GM19324 (cell line): Measurements from ENCODE around the gene FRMD4A.
"Not testable (repeated sequence)": the region's sequence is repeated elsewhere in the genome, so short reads cannot be mapped to it uniquely, and the experiment has no call there.

ENCODE experiments used
- ATAC-seq: cut with Tn5 transposase; IDR thresholded peaks from one replicate; pipeline ENCODE4 v1.9.1; 2021; ENCODE audit warnings: mild to moderate bottlenecking, moderate library complexity; ENCODE audit not compliant: unreplicated experiment, low FRiP score

Gene FRMD4A

DNA sequence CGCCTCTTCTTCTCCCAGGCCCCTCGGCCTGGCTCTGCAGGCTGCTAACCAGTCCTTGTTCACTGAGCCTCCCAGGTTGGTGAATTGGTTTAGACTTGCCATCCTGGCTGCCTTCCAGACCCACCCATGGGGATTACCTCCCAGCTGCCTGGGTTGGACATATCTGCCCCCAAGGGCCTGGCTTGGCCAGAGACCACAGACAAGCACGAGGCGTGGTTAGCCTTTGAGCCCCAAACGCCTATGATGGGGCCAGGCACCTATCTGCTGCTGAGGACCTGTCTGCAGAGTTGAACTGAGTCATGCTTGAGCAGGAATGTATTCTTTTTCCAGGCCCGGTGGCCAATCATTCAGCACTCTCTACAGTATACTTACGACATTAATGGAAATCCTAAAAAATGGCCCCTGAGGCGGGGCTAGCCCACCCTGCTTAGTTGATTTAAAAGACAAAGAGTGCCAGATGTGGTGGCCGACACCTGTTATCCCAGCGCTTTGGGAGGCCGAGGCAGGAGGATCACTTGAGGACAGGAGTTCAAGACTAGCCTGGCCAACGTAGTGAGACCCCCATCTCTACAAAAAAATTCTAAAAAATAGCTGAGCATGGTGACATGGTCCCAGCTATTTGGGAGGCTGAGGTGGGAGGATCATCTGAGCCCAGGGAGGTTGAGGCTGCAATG lies 361.5 kb downstream of the FRMD4A start:
- no peak for ATAC-seq

DNA sequence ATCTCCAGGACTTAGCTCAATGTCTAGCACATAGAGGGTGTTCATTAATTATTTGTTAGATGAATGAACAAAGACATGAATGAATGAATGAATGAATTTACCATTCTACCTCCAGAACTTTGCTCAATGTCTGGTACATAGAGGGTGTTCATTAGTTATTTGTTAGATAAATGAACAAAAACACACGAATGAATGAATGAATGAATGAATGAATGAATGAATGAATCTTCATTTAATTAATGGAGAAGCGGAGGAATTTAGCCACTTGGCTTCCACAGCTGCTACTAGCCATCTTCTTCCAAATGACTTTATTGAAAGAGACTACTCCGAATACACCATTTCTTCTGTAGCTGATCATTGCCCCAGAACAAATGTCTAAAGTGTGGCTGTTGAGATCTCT lies 368.9 kb downstream of the FRMD4A start:
- ATAC-seq, result no peak

DNA sequence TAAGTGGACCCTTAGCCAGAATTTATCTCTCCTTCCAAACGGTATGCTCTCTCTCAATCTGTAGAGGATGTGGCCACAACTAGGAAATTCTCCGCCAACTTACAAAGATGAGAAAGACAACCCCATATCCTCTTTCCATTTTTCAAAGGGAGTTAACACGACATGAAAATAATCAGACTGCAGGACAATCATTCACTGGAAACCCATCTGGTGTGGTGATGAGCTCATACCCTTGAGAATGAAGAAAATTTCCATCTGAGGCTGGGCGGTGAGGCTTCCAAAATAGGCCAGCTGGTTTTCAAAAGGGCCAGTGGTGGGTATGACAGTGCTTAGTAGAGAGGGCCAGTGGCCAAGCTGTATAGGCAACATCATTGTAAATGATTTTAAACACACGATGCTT lies 369.6 kb downstream of the FRMD4A start:
- no peak for ATAC-seq

DNA sequence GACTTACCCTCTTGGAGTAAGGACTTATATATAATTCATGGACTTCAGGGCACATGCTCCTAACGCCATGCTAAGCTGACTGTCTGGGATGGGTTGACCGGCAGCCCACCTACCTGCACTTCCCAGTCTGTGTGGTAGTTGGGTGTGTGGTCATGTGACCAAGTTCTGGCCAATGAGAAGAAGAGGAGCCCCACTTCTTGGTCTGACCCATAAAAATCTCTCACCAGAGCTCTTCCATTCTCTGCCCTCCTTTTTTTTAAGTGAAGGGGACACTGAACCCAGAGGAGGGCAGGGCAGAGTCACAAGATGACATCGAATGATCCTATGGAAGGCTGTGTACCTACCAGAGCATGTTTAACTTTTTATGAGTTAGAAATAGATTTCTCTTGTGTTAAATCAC lies 370.1 kb downstream of the FRMD4A start:
- no peak for ATAC-seq

DNA sequence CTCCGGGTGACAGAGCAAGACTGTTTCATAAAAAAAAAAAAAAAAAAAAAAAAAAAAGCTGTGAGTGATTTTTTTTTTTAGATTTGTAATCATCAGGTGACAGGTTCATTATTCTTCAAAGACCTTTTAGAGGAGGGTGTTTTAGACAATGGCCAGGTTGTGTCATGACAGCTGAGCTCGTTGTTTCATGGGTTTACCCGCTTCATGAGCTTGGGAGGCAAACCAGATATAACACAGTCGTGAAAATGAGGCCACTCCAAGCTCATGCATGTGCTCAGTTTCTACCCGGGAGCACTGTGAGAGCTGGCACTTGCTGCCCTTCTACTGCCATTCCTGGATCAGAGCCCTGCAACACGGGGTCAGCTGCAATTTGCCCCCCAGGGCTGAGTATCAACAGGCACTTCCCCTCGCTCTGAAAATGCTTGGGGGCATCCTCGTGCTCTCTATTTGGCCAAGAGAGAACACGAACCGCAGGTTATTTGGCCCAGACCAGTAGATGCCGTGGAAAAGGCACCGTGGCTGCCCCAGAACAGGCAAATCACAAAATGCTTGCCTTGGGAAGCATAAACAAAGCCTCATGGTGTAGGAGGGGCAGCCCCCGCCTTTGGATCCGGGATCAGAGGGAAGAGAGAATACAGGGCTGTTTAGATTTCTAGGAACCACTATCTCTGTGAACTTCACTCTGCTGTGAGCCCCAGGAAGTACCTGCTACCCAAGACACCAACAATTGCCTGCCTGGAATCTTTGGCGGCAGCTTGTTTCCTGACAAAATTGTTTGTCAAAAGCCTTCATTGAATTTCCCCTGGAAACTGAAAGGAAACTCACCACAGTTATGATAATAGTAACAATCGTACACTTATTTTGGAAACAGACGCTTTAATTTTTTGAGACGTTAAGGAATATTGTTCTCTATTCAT lies 371.0 kb downstream of the FRMD4A start:
- ATAC-seq, result no peak

DNA sequence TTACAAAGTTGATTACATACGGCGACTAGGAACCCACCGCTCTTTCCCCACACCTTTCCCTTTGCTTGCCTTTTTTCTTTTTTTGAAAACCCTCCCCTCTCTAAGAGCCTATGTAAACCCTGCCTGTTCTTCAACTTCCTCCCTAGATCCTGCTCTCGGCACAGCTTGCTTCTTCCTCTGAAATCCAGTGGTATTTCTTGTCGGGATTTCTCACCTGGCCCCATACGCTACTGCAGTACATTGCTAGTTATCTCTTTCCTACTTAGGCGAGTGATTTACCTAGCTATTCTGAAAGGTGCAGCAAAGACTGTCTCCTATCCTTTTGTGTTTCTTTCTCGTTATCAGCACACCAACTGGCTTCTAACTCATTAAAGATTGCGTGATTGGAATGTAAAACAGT lies 372.9 kb downstream of the FRMD4A start:
- no peak for ATAC-seq

DNA sequence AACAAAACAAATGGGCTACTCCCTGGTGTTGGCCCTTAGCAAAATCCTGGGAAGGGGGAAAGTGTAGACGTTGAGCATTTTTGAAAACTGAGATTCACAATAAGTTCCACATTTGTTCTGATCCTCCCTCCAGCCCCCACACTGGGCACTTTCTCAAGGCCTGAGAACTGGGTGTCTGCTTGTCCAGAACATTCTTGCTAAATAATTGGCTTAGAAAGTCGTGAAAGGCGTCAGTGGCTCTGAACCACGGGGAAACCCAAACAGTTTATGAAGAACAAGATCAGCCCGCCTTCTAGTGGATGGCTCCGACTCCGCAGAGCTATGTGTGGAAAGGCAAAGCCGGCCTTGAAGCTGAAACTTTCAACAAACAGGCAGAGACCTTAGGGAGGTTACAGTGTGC lies 373.9 kb downstream of the FRMD4A start:
- no peak for ATAC-seq

DNA sequence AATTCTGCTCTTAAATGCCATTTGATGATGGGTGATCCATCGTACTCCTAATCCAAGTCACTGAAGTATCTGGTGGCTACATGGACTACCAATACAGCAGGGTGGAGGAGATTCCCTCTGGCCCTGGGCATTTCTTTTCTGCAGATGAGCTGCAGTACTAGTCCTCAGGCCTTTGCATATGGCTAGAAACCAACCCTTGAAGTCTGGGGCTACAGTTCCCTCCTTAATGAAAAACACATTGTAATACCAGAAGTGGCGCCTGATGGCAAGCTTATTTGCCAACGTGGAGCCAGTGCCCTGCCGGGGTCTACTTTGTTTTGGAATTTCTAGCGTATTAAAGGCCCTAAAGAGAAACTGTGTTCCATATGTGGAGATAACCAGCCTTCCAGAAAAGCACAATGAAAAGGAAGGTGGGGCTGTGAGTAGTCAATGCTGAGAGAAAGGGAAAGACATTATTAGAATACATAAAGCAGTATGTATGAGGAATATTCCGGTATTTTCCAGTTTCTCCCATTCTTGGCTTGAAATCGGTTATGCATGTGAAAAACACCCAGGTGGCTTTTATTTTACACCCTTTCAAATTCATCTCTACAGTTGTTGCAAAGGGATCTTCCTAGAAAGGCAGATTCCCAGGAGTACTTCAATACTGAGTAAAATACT lies 375.2 kb downstream of the FRMD4A start:
- no peak for ATAC-seq

DNA sequence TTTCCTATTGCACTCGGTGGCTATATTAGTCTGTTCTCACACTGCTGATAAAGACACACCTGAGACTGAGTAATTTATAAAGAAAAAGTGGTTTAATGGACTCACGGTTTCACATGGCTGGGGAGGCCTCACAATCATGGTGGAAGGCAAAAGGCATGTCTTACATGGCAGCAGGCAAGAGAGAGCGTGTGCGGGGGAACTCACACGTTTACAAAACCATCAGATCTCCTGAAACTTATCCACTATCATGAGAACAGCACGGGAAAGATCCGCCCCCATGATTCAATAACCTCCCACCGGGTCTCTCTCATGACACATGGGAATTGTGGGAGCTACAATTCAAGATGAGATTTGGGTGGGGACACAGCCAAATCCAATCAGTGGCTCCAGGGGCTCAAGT lies 376.5 kb downstream of the FRMD4A start:
- ATAC-seq, result not testable (repeated sequence)

DNA sequence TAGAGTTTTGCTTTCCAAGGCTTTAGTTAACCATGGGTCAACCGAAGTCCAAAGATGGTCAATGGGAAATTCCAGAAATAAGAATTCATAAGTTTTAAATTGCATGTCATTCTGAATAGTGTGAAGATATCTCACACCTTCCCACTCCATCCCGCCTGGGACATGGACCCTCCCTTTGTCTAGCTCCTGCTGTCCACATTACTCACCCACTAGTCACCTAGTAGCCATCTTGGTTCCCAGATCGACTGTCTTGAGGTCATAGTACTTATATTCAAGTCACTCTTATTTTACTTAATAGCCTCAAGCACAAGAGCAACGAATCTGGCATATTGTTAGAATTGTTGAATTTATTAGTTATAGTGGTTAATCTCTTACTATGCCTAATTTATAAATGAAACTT lies 377.4 kb downstream of the FRMD4A start:
- no peak for ATAC-seq

DNA sequence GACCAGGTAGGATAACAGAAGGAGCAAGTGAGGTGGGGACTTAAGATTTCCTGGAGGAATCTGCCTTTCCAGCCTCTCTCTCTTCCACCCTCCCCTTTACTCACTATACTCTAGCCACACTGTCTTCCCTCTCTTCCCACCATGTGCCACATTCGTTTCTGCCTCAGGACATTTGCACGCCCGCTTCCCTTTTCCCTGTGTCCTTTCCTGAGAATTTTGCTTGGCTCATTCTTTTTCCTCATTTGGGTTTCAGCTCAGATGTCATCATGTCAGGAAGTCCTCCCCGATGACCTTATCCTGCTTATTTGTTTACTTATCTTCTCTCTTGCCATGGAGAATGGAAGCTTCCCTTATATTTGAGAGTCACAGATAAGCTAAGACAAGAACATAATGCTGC lies 380.2 kb downstream of the FRMD4A start:
- no peak for ATAC-seq

DNA sequence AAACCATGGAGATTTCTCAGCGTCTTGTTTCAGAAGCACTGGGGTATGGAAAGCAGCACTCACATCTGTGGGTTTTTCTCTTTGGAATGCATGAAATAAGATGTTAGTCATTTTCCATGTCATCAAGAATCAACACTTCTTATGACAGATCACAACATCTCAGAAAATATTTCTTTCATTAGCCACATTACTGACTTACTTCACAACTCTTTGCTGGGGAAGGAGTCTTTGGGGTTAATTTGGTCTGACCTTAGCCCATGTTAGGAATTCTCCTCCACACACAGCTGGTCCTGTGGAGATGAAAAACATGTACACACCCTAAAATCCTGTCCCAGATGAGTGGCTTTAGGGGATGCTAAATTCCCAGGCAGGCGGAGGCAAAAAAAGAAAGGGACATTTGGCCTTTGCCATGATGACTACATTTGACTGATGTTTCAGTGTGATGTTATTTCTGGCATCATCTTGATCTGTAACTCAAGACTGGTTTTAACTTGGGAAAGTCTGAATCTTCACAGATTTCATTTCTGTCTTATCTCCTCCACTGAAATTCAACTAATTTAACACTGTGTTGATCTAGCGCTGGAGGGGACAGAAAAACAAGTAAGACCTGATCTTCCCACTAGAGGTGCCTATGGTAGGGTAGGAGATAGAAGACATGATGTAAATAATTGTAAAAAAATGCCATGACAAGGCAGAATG lies 380.7 kb downstream of the FRMD4A start:
- ATAC-seq, result no peak

DNA sequence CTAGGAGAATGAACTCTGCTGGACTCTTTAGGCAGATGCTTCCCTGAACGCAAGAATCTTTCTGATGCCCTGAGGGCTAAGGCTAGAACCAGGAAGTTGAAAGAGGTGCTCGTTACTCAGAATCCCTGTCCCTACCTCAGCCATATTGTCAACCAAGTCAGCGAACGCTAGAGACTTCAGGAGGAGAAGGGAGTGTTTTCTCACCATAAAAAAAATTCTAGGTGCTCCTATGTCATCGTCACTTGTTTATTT lies 384.6 kb downstream of the FRMD4A start:
- no peak for ATAC-seq

DNA sequence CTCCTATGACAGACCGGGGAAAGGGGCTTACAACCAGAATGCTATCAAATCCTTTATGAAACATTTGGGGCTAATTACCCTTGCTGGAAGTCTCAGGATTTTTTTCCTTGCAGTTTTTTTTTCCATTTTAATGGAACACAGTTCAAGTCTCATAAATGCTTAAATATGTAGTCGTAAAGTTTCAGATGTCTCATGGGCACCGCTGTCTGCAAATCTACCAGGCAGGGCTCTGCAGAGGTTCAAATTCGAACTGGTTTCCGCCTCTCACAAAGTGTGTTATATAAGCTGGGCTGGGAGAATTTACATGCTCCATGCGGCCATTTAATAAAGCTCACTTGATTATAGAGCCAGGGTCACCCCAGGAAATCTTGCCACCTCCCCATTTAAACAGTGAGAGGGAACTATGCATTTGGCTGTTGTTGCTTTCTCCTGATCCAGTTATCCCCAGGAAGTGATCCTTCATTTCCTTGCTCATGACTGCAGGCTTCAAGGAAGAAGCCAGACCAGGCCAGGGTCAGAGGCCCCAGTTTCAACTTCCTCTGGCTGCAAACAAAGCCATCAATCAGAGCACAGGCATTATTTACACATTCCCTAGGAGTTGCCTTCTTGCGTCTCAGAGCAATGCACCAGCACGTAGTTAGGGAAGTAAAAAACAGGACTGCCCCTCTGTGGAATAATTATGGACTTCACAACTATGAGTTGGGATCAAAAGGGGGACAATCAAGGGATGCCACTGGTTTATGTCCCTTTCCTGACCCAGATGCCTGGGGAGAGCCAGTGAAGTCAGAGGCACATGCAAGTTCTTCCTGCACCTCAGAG lies 385.1 kb downstream of the FRMD4A start:
- no peak for ATAC-seq

DNA sequence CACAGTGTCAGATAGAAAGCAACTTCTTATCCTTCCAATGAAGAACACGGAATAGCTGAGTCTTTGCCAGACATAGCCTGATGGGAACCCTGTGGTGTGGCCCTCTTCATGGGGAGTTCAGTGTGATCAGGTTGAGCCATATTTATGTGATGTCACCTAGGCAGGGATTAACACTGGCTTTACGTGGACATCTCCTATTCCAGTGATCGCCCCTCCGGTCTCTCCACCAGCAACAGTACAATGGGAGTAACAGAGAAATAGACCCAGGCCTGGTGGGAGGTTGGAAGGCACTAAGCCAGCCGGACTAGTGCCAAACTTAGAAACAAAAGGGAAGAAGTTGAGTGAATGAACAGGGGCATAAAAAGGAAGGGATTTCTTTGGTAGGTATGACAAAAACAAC lies 385.9 kb downstream of the FRMD4A start:
- no peak for ATAC-seq

DNA sequence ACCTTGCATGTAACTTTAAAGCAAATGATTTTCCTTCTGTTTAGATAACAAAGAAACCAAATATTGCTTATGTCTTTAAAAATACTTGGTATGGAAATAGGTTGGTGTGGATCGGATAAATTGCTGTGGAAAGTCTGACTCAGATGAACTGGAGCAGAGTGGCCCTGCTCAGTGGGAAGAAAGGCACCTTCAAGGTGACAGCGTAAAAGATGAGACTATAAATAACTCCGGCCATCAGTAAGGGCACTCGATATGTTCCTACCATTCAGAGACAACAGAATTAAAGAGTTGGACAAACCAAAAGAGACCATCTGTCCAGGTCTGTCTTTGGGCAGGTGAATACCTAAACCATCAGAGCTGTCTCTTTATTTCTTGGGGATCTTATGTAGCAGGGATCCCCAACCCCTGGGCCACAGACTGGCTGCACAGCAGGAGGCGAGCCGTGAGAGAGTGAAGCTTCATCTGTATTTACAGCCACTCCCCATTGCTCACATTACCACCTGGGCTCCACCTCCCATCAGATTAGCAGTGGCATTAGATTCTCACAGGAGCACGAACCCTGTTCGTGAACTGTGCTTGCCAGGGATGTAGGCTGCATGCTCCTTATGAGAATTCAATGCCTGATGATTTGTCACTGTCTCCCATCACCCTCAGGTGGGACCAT lies 386.9 kb downstream of the FRMD4A start:
- ATAC-seq, result no peak

DNA sequence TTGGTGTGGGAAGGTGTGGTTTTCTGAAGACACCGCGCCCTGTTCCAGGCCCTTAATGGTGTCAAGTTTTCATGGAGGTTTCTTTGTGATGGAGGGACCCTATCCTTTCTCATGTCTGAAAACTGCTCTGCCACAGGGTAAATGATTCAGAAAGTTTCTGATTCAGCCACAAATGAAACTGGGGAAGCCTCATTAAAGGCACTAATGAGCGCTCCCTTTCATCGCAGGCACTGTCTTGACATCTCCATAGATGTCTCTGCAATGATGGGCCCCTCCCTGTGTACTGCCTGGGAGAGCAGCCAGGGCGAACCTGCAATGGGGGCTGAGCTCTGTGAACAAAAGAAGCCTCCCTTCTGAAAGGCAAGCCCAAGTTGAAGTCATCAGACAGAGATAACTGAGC lies 388.7 kb downstream of the FRMD4A start:
- ATAC-seq, result no peak

DNA sequence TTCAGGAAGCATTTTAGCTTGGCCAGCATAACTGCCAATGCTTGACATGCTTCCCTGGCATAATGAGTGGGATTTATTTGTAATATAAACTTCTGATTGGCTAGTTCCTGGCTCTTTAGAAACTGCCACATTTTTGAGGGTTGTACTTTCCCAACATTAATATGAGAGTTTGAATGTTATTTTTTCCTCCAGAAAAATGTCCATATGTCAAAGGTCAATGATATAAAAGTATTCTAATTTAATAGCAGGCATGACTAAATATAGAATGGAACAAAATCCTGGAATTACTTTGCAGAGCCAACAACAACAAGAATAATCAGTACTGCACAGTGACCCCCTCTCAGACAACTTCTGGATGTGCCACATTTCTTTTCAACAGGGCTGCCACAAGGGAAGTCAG lies 391.3 kb downstream of the FRMD4A start:
- no peak for ATAC-seq

DNA sequence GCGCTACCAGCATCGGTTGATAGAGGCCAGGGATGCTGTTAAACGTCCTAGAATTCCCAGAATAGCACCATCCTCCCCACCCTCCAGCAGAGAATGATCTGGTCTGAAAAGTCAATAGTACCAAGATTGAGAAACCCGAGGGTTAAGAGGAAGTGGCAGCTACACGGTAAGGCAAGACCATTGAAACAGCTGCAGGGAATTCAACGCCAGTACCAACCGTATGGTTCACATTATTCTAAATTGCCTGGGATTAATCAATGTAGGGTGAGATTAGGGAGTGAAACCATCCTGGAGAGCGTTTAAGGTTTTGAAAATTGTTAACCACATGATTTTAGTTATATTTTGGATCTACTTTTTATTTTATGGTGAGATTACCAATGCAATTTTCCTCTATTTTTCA lies 391.8 kb downstream of the FRMD4A start:
- ATAC-seq, result no peak

DNA sequence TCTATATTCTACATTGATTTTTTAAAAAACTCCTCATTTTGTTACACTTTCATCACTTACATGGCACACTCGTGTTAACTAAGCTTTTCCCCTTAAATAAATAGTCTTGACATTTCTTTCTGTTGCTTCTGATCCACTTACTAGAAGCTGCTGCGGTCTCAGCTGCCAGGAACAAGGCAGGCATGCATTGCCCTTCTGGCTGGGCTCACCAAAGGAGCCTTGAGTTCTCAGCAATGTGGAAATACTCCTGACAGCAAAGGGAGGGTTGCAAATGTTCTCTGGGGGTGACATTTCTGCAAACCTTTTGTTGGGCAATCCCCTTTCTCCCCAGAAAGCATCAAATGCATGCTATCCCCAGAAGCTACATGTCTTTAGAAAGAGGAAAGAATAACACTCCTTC lies 393.9 kb downstream of the FRMD4A start:
- no peak for ATAC-seq
